Measurements from ENCODE around the gene PLXNA4. TPM values are rescaled to one million over a fixed set of nuclear protein-coding genes. Genes with fewer than 3 reads are reported as not detected.

Gene PLXNA4
- total RNA-seq, 3 donors from 2014 or later = 0.08 to 0.38 (median 0.08) TPM

DNA sequence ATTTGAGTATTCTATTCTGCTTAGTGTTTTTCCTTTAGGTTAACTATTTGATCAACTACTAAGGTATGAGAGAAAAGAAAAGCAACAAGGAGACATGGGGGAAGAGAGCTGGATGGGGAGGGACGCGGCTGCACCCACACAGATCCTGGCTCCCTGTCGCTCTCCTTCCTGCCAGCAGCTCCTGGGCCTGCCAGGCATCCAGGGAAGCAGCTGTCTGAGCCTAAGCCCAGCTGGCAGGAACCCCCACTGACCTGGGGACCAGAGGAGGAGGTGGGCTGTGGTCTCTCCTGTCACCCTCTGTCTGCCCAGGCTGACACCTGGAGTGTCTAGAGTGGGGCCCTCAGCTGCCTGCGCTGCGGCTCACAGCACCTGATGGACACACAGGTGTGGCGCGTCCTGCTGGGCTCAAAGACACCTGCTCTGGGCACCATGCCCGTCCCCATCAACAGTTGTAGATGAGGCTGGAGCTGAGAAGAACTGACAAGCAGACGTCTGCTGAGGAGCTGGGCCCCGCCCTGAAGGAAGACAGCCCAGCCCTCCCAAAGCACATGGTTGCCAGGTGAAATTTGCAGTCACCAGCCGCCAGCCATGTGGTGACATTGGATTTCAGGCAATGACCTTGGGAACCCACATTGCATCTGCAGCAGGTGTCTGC is 207.9 kb downstream of the PLXNA4 start:
- DNase-seq = no peak
- H3K4me1 Mint-ChIP-seq (ENCODE audit: low read depth) = no peaks in the 10 kb centered on the region
- H3K27me3 Mint-ChIP-seq (ENCODE audit: low read depth) = peaks cover 6% of the 10 kb centered on the region
- no peak for ATAC-seq
- no peak overlapping the region for H3K4me3 Mint-ChIP-seq
- no peaks in the 10 kb centered on the region for H3K9me3 Mint-ChIP-seq
- no peaks in the 10 kb centered on the region for H3K36me3 Mint-ChIP-seq (ENCODE audit: insufficient read depth)

DNA sequence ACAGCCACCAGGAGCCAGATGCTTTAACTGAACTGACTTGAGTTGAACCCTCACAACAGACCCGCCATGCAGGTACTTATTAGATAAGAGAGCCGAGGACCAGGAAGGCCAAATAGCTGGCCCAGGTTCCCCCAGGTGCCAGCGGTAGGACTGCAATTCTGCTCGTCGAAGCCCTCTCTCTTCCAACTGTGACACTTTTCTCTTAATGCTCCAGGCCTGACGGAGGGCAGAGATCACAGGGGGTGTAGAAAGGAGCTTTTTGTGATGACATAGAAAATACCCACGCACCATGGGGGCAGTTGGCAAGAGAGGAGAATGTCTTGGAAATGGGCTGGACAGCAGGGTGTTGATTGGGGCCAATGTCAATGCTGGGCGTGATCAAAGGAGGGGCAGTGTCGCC is 208.5 kb downstream of the PLXNA4 start:
- Mint-ChIP-seq H3K4me3 (no peak overlapping the region), H3K27me3 (ENCODE audit: low read depth) (peaks cover 6% of the 10 kb centered on the region), H3K9me3 (no peaks in the 10 kb centered on the region), H3K4me1 (ENCODE audit: low read depth) (no peaks in the 10 kb centered on the region), H3K36me3 (ENCODE audit: insufficient read depth) (no peaks in the 10 kb centered on the region)
- DNase-seq (no peak), ATAC-seq (no peak)

DNA sequence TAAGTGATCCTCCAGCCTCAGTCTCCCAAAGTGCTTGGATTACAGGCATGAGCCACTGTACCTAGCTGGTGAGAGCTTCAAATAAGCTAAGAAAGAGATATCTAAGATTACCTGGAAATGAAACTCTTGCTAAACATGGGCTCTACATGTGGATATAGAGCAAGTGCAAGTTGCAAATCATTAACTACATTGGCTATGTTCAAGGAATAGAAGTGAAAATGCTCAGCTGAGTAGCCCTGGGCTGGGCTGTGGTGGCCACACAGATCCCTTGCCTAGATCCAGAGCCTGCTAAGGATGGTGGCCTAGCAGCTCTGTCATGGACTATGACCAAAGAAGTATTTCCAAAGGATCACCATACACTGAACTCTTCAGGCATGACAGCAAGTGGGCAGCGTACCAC is 209.3 kb downstream of the PLXNA4 start:
- Mint-ChIP-seq H3K4me3 (no peak overlapping the region), H3K9me3 (no peaks in the 10 kb centered on the region), H3K27me3 (ENCODE audit: low read depth) (peaks cover 6% of the 10 kb centered on the region), H3K36me3 (ENCODE audit: insufficient read depth) (no peaks in the 10 kb centered on the region), H3K4me1 (ENCODE audit: low read depth) (no peaks in the 10 kb centered on the region)
- ATAC-seq = no peak
- no peak for DNase-seq

DNA sequence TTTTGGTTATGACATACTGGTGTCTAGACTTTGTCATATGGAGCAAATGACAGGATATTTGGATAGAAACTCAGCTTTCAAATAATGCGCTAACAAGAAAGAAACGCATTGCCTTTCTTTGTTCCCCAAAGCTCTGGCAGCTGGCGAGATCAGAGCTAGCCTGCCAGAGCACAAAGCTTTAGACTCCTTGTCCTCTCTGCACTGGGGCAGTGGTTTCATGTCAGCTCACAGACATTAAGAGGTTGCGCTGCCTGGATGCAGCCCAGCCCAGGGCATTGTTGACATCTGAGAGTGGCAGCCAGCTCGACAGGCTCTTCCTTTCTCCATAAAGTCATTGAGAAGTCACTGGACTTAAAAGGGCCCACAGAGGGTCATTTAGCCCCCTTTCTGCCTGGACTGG is 212.0 kb downstream of the PLXNA4 start:
- no peaks in the 10 kb centered on the region for H3K4me1 Mint-ChIP-seq (ENCODE audit: low read depth)
- H3K4me3 Mint-ChIP-seq = no peak overlapping the region
- no peak for ATAC-seq
- peaks cover 6% of the 10 kb centered on the region for H3K27me3 Mint-ChIP-seq (ENCODE audit: low read depth)
- DNase-seq = no peak
- H3K36me3 Mint-ChIP-seq (ENCODE audit: insufficient read depth) = no peaks in the 10 kb centered on the region
- H3K9me3 Mint-ChIP-seq = no peaks in the 10 kb centered on the region

DNA sequence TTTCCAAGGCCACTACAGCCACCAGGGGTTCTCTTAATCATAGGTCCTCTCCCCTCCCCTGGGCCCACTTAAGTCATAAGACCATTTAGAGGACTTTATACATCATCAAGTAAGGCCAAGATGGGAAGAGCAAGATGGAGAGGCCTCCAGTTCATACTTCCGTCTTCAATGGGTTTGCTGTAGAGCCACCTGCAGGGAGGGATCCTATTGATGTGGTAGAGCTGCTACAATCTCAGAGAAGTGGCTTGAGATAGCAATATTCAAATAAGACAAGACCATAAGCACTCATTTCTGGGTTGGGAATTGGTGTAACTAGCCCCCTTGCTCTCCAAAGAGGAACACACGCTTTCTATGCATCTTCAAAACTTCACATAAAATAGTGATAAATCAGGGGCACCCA is 214.2 kb downstream of the PLXNA4 start:
- no peak for ATAC-seq

DNA sequence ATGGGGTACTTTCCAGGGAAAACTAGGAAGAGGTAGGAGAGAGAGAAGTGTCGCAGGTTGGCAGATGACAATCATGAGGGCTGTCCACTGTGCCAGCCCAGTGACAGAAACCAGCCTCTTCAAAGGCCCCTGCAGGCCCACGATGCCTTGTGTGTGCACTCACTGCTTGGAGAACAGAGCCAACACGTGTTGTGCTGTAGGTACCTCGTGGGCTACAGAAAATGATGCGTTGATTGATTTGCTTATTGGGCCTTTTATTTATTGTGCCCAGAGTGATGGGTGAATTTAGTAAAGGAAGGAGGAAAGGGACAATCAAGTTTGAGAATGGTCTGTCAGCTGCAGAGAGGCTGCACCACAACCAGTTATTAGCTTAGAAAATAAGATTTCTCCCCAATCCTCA is 215.1 kb downstream of the PLXNA4 start:
- H3K27me3 Mint-ChIP-seq (ENCODE audit: low read depth) = no peaks in the 10 kb centered on the region

More for the DNA sequence above, 214.2 kb downstream of the PLXNA4 start:
- Mint-ChIP-seq H3K9me3 (no peaks in the 10 kb centered on the region), H3K4me1 (ENCODE audit: low read depth) (no peaks in the 10 kb centered on the region), H3K4me3 (no peak overlapping the region), H3K27me3 (ENCODE audit: low read depth) (no peaks in the 10 kb centered on the region), H3K36me3 (ENCODE audit: insufficient read depth) (no peaks in the 10 kb centered on the region)
- DNase-seq = no peak

DNA sequence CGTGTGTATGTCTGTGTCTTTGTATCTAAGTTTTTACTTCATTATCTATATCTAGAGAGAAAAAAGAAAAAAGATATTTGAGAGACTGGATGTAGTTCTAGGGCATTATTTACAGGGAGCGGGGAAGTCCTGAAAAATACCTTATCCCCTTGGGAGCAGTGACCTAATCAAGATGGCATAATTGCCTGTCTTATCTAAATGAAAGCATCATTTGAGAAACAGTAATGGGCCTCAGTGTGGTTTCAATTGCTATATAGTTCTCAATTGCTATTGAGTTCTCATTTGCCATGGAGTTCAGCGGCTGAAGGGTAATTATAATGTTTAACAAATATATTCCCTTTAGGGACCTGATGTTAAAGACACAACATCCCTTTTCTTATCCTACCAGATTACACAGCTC is 216.5 kb downstream of the PLXNA4 start:
- Mint-ChIP-seq H3K36me3 (ENCODE audit: insufficient read depth) (no peaks in the 10 kb centered on the region), H3K9me3 (no peaks in the 10 kb centered on the region), H3K4me1 (ENCODE audit: low read depth) (no peaks in the 10 kb centered on the region), H3K27me3 (ENCODE audit: low read depth) (no peaks in the 10 kb centered on the region), H3K4me3 (no peak overlapping the region)
- DNase-seq (no peak), ATAC-seq (no peak)

More for the DNA sequence above, 215.1 kb downstream of the PLXNA4 start:
- ATAC-seq = no peak
- Mint-ChIP-seq H3K36me3 (ENCODE audit: insufficient read depth) (no peaks in the 10 kb centered on the region), H3K4me3 (no peak overlapping the region), H3K9me3 (no peaks in the 10 kb centered on the region), H3K4me1 (ENCODE audit: low read depth) (no peaks in the 10 kb centered on the region)
- DNase-seq = no peak

DNA sequence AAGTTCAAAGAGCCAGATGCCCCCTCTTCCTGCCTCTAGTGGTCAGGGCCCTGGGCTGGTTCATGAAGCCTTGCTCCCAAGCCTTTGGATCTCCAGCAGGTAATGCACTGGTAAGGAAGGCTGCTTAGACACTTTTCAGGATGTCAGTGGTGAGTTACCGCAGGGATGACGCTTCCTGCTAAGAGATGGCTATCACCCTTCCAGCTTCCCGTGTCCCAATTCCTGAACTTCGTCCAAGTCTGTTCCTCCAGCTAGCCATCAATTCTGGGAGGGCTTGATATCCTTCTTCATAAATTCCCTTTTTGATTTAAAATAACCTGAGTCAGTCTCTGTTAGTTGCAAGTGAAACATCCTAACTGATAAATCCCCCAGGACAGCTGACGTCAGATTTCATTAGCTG is 221.2 kb downstream of the PLXNA4 start:
- H3K36me3 Mint-ChIP-seq (ENCODE audit: insufficient read depth) = no peaks in the 10 kb centered on the region
- ATAC-seq = no peak

DNA sequence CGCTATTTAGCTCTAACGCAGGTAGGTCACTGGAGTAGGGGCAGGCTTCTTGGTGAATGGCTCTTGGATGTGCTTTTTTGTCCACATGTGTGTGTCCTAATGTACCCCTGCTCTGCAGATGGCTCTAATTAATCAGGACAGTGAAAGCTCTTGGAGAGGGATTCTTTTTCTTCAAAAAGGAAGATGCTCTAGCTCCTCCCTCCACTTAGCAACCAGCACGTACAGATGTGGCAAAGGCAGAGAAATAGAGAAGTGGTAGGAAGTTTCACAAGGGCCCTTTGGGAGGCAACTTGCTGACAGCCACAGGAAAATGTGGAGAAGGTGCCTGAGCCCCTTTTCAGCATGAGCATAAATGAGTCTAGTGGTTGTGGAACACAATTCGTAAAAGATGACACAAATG is 221.7 kb downstream of the PLXNA4 start:
- H3K4me1 Mint-ChIP-seq (ENCODE audit: low read depth) = no peaks in the 10 kb centered on the region
- ATAC-seq (no peak), DNase-seq (no peak)
- H3K9me3 Mint-ChIP-seq = no peaks in the 10 kb centered on the region
- H3K36me3 Mint-ChIP-seq (ENCODE audit: insufficient read depth) = no peaks in the 10 kb centered on the region
- peaks cover 15% of the 10 kb centered on the region for H3K27me3 Mint-ChIP-seq (ENCODE audit: low read depth)
- H3K4me3 Mint-ChIP-seq = no peak overlapping the region

More for the DNA sequence above, 221.2 kb downstream of the PLXNA4 start:
- Mint-ChIP-seq H3K9me3 (no peaks in the 10 kb centered on the region), H3K4me1 (ENCODE audit: low read depth) (no peaks in the 10 kb centered on the region), H3K4me3 (no peak overlapping the region), H3K27me3 (ENCODE audit: low read depth) (peaks cover 15% of the 10 kb centered on the region)
- DNase-seq = no peak

DNA sequence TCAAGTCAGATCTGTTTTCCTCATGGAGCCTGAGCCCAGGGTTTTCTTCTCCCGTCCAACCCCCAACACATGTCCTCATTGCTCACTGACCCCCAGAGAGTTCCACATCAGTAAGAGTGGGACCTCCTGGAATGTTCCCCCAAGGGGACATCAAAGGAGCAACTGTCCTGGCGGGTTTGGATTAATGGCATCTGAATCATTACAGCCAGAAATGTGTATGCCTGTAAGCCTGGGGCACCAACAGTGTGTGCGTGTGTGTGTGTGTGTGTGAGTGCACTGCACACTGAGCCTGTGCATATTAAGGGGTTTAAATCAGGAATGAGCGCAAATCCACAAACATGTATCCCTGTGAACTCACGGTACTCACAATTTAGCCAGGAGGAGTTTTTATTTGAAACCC is 222.3 kb downstream of the PLXNA4 start:
- H3K4me3 Mint-ChIP-seq = no peak overlapping the region
- H3K36me3 Mint-ChIP-seq (ENCODE audit: insufficient read depth) = no peaks in the 10 kb centered on the region
- ATAC-seq (no peak), DNase-seq (no peak)
- peaks cover 15% of the 10 kb centered on the region for H3K27me3 Mint-ChIP-seq (ENCODE audit: low read depth)
- no peaks in the 10 kb centered on the region for H3K9me3 Mint-ChIP-seq
- H3K4me1 Mint-ChIP-seq (ENCODE audit: low read depth) = no peaks in the 10 kb centered on the region

DNA sequence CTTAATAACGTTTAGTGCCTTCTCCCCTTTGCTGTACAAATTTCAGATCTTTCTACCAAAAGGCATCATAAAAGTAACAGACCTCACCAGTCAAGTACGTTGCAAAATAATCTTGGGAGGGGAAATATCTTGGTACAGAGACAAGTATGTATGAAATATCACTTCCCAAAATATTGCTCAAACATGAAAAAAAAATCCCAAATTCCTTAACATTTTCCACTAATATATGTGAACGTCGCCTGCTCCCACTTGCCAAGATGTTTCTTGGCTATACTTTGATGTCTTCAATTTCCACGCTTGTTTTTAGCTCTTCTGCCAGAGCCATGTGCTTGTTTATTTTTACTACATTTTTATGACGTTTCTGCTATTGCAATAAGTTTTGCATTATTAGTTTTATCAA is 223.5 kb downstream of the PLXNA4 start:
- Mint-ChIP-seq H3K4me1 (ENCODE audit: low read depth) (no peaks in the 10 kb centered on the region), H3K9me3 (no peaks in the 10 kb centered on the region), H3K4me3 (no peak overlapping the region), H3K27me3 (ENCODE audit: low read depth) (peaks cover 15% of the 10 kb centered on the region), H3K36me3 (ENCODE audit: insufficient read depth) (no peaks in the 10 kb centered on the region)
- DNase-seq (no peak), ATAC-seq (no peak)

DNA sequence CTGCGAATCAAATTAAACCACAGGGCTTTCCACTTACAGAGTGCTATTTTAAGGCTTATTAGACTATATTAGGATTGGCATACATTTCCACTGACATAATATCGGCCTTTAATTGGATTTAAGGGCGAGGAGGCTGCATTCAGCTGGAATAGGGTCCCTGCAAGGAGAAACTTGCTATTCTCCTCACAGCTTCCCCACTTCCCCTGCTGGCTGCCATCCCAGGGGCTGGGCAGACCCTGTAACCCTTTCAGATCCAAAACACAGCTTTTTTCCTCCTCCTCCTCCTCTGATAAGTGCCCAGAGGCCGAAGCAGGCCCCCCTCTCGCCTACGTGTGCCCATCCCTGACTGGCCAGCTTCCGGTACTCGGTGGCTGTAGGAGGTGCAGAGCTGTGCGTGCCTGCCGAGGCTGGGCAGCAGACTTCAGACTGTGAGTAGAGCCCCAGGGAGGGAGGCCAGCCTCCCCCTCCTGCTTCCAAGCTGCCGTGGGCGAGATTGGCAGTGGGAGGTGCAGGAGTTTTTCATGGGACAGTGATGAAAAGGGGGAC is 224.2 kb downstream of the PLXNA4 start:
- no peaks in the 10 kb centered on the region for H3K36me3 Mint-ChIP-seq (ENCODE audit: insufficient read depth)
- no peak for DNase-seq
- no peaks in the 10 kb centered on the region for H3K4me1 Mint-ChIP-seq (ENCODE audit: low read depth)
- H3K9me3 Mint-ChIP-seq = no peaks in the 10 kb centered on the region
- no peak overlapping the region for H3K4me3 Mint-ChIP-seq
- H3K27me3 Mint-ChIP-seq (ENCODE audit: low read depth) = peaks cover 19% of the 10 kb centered on the region
- ATAC-seq = no peak

DNA sequence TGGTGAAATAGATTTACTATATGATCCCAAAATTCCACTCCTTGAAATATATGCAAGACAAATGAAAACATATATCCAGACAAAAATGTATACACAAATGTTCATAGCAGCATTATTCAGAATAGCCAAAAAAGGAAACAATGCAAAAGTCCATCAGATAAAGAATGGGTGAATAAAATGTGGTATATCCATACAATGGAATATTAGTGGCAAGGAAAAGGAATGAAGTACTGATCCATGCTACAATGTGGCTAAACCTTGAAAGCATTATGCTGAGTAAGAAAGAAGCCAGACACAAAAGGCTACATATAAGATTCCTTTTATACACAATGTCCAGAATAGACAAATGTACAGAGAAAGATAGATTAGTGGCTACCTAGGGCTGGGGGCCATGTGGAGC is 225.5 kb downstream of the PLXNA4 start:
- no peak for ATAC-seq
- Mint-ChIP-seq H3K9me3 (no peaks in the 10 kb centered on the region), H3K27me3 (ENCODE audit: low read depth) (peaks cover 19% of the 10 kb centered on the region), H3K4me3 (no peak overlapping the region), H3K36me3 (ENCODE audit: insufficient read depth) (no peaks in the 10 kb centered on the region), H3K4me1 (ENCODE audit: low read depth) (no peaks in the 10 kb centered on the region)
- no peak for DNase-seq

DNA sequence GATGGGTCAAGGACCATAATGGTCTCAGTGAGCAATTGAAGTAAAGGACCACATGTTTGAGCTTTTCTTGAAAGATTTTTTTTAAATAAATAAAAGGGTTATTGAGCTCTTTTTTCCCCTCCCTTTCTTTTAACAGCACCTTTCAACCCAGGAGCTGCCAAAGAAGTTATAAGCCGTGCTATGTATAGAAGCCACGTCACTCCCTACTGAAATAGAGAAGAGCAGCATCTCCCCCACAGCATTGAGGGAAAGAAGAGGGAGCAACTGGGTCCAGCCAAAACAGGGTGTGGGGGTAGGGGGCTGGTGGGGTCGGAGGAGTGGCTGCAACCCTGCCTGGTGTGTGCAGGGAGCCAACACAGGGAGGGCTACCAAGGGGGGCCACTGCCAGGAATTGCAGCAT is 227.2 kb downstream of the PLXNA4 start:
- no peak for DNase-seq
- H3K36me3 Mint-ChIP-seq (ENCODE audit: insufficient read depth) = no peaks in the 10 kb centered on the region
- peaks cover 19% of the 10 kb centered on the region for H3K27me3 Mint-ChIP-seq (ENCODE audit: low read depth)
- no peak overlapping the region for H3K4me3 Mint-ChIP-seq
- H3K9me3 Mint-ChIP-seq = no peaks in the 10 kb centered on the region
- no peak for ATAC-seq
- H3K4me1 Mint-ChIP-seq (ENCODE audit: low read depth) = no peaks in the 10 kb centered on the region

DNA sequence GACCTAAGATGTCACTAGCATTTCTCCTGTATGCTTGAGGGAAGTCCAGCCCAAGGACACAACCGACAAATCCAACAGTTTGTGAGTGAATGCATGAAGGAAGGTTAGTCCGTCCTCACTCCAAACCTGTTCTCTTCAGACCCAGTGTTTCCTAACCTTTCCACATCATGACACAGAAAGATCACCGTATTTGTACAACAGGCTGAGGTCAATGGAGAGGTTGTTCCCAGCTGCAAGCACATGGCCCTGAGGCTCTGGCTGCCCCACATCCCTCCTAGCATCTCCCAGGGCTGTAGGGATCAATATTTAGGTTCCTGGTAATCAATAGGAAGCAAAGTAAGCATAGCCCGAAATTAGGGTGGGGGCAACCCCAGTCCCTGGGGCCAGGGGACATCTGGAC is 227.9 kb downstream of the PLXNA4 start:
- Mint-ChIP-seq H3K4me1 (ENCODE audit: low read depth) (no peaks in the 10 kb centered on the region), H3K9me3 (no peaks in the 10 kb centered on the region), H3K36me3 (ENCODE audit: insufficient read depth) (no peaks in the 10 kb centered on the region), H3K27me3 (ENCODE audit: low read depth) (peaks cover 19% of the 10 kb centered on the region), H3K4me3 (no peak overlapping the region)
- no peak for DNase-seq
- no peak for ATAC-seq
